GM21381 (cell line): ENCODE results near the gene SRSF1.
A peak's percentile ranks its signal among the peaks of the same experiment; 100 is the strongest.
"Not testable (repeated sequence)": the region's sequence is repeated elsewhere in the genome, so short reads cannot be mapped to it uniquely, and the experiment has no call there.

Experiments used
- ATAC-seq: cut with Tn5 transposase; IDR thresholded peaks from one replicate; pipeline ENCODE4 v1.9.1; 2021; ENCODE audit warnings: mild to moderate bottlenecking, moderate library complexity; ENCODE audit not compliant: unreplicated experiment

Gene SRSF1, protein sequence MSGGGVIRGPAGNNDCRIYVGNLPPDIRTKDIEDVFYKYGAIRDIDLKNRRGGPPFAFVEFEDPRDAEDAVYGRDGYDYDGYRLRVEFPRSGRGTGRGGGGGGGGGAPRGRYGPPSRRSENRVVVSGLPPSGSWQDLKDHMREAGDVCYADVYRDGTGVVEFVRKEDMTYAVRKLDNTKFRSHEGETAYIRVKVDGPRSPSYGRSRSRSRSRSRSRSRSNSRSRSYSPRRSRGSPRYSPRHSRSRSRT

DNA sequence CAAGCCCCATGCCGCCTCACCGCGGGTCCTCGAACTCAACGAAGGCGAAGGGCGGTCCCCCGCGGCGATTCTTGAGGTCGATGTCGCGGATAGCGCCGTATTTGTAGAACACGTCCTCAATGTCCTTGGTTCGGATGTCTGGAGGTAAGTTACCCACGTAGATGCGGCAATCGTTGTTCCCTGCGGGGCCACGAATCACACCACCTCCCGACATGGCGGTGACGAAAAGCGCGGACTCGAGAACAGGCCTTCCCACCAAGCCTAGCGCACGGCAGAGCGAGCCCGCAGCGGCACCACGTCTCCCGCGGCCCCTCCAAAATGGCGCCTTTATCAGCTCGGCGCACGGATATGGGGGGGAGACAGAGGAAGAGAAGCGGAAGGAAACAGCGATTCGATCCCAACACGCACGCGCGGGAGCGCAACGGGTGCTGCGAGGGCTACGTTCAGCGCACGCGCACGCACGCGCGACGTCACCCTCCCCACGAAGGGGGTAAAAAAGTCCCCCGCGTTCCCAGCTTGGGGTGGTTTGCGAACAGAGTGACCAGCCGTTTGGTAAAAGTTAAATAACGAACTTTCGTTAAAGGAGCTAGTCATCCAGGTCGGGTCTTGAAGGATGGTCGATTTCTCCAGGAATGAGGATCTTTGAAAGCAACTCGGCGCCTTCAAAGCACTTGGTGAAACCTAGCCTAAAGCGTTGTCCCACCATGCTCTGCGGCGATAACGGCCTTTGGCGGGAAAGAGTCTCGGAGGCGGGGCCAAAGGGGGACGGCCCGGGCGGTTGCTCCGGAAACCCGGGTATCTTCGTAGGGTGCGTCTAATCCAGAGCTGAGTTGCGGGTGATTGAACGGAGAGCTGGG, at the start of gene SRSF1:
TSS of gene SRSF1 (minus strand) at position 323 of the 857 bp plus-strand sequence. CDS start at position 214, 109 bp downstream.
- ATAC-seq, result peak; percentile 82

DNA sequence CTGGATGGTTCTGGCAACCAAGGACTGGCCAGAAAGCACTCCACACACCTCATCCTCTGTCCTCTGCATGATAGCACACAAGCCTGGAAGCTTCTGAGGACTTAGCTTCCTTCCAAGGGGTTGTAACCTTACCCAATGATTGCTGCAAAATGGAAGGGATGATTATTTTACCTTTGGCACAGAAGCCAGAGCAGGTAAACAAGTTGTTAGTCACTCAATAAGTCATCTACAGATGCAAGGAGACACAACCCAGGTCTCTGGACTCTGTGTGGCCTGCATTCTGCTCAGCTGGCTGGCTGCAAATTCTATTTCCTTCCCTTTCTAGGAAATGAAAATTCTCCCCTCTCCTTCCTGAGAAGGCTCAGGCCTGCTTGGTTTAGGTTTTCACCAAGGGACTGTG, 49.4 kb upstream of the SRSF1 start:
- no peak for ATAC-seq

DNA sequence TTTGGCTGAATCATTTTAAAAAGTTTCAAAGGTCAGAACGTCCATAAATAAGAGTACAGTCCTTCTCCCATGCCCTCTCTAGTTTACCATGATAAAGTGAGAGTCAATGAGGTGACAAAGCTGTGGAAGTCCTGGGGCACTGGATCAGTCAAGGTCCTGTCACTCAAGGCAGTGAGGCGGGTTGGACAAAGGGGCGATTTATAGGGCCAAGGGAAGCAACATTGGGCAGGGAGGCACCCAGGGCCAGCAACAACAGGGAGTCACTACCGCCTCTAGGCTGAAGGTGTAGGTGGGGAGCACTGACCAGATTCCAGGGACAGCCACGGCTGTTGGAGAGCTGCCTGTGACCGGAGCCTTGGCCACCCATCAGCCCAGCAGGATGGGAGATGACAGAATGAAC, 47.6 kb upstream of the SRSF1 start:
- ATAC-seq, result no peak

DNA sequence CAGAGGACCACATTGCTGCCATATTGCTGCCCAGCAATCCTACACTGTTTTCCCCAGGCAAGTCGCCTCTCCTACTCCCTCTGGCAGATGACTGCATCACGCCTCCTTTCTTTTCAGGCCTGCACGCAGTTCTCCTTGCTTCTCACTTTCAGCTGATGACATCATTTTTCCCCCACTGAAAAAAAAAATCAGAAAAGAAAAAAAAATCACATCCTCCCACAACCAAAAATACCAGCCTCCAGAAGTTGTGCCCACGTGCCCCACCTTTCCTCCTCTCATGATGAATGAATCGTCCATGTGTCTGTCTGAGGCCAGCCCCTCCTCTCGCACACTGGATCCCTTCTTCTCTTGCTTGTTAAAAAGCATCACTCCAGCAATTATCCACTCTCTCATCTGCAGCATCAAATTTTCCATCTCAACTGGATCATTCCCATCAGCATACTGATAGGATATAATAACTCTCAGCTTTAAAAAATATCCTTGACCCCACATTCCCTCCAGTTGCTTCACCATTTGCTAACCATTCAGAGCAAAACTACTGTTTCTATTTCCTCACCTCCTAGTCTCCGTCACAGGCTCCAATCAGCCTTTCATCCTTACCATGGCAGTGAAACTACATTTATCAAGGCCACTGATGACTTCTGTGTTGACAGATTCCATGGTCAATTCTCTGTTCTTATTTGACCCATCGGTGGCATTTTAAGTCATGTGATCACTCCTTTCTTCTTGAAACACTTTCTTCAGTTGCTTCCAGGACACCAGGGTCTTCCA, 46.1 kb upstream of the SRSF1 start:
- no peak for ATAC-seq

DNA sequence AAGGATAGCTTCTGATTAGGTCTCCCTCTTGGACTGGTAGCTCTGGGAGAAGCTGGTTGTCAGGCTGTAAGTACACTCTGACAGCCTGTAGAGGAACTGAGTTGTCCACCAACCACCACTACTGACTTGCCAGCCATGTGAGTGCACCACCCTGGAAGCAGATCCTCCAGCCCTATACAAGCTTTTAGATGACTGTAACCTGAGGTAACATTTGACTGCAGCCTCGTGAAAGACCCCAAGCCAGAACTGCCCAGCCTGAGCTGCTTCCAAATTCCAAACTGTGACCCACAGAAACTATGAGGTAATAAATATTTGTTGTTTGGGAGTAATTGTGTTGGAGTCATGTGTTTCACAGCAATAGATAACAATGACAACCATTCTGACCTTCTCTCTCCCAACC, 45.4 kb upstream of the SRSF1 start:
- ATAC-seq, result no peak

DNA sequence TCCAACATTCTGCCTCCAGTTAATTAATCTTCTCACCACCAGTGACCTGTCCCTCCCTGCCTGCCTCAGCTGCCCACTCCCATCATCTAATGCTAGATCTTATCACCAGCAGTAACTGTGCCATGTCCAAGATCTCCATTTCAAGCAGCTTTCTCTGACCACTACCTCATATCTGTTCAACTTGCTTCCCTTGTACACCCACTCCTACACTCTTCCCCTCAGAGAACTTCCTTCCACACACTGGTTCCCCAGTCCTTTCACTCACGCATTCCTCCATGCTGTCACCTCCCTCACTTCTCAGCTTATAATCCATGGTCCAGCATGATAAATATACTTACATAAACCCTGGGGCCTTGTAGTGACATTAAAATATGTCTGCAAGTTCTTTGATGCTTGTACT, 44.4 kb upstream of the SRSF1 start:
- ATAC-seq, result no peak

DNA sequence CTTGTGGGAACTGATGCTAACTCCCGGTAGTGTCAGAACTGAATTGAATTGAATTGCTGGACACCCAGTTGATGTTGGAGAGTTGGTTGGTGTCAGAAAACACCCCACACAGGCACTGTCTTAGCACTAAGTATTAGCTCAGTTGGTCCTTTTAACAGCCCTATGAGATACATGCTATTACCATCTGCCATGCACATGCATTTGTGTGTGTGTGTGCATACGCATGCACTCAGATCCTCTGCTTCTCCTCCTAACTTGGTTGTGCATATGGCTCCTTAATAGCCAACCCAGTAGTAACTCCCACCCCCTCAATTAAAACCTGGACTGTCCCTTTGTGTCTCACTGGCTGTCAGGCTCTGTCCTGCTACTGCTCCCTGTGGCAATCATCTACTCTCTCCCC, 43.9 kb upstream of the SRSF1 start:
- no peak for ATAC-seq

DNA sequence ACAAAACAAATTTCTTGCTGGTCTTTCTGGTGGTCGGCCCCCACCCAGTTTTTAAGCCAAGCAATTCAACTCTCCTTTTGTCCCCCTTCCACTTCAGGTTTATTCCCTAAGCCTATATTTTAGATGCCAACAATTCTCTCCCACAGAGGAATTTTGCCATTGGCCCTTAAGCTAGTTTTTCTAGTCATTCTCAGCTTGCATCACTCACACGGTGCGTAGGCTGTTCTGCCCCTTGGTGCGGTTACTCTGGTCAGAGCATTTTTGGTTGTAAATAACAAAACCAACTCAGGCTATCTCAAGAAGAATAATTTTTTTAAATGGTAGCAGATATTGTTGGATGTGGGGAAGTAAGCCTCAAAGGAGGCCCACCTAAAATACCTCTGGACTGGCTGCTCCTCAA, 42.5 kb upstream of the SRSF1 start:
- ATAC-seq, result no peak

DNA sequence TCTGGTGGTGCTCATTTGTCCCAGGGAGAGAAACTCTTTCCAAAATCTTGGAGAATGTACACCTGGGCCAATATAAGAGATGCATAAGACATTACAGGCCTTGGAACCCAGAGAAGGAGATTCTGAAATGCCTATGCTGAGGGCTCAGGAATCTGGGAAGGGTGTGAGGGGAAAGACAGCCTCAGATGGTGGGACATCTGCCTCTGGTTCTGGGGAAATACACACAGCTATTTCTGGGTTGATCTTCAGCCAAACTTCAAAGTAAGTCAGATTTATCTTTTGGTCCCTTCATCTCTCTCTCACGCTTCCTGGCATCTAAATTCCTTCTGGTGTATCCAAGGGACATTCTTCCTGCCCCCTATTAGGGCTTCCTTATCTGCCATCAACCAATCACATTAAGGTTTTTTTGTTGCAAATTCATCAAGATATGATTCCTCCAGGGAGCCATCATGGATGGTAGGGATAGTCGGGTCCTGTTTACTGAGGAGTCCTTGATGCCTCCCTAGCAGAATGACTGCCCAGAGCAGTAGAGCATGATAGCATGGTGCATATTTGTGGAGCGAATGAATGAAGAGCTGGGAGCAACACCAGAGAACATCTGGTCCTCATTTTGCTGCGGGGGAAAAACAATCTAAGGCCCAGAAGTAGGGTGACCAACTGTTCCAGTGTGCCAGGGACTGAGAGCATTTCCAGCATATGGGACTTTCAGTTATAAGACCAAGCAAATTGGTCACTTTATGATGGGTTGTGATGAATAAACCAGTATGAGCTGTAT, 40.5 kb upstream of the SRSF1 start:
- ATAC-seq, result no peak

DNA sequence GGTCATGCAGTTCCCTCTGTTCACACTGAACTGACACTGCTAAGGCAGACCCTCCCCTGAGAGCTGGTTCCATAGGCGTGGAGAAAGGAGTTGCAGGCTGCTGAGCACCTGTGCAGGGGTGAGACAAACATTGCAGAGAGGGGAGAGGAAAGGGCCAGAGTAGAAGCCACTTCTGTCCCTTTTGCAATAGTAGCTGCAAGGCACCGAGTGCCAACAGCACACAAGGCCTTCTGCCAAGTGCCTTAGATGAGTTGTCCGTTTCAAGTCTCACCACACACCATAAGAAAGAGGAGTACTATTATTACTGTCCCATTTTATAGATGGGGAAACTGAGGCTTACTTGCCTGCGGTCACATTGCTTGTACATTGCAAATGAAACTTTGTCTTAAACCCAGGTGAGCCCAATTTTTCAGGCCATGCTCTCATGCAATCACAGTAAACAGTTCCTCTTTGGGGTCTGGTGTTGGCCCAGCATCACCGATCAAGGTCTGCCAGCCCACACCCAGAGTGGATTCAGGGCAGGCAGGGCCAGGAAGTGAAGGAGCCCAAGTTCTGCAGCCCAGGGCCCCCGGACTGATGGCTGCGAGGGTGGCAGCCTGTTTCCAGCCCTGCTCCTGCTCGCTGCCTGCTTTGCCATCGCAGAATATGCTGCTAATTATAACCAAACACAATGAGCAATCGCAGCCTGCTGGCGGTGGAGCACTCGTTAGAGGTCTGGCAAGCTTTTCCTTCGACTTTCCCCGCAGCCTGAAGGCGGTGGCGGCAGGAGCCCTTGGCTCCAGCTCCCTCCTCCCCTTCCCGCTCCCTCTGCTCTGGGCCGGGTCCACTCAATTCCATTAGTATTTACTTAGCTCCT, 39.4 kb upstream of the SRSF1 start:
- no peak for ATAC-seq

DNA sequence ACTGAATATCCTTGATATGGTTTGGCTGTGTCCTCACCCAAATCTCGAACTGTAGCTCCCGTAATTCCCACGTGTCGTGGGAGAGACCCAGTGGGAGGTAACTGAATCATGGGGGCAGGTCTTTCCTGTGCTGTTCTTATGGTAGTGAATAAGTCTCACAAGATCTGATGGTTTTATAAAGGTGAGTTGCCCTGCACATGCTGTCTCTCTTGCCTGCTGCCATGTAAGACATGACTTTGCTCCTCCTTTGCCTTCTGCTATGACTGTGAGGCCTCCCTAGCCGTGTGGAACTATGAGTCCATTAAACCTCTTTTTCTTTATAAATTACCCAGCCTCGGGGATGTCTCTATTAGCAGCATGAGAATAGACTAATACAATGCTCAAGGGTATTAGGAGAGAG, 37.2 kb upstream of the SRSF1 start:
- ATAC-seq, result not testable (repeated sequence)

DNA sequence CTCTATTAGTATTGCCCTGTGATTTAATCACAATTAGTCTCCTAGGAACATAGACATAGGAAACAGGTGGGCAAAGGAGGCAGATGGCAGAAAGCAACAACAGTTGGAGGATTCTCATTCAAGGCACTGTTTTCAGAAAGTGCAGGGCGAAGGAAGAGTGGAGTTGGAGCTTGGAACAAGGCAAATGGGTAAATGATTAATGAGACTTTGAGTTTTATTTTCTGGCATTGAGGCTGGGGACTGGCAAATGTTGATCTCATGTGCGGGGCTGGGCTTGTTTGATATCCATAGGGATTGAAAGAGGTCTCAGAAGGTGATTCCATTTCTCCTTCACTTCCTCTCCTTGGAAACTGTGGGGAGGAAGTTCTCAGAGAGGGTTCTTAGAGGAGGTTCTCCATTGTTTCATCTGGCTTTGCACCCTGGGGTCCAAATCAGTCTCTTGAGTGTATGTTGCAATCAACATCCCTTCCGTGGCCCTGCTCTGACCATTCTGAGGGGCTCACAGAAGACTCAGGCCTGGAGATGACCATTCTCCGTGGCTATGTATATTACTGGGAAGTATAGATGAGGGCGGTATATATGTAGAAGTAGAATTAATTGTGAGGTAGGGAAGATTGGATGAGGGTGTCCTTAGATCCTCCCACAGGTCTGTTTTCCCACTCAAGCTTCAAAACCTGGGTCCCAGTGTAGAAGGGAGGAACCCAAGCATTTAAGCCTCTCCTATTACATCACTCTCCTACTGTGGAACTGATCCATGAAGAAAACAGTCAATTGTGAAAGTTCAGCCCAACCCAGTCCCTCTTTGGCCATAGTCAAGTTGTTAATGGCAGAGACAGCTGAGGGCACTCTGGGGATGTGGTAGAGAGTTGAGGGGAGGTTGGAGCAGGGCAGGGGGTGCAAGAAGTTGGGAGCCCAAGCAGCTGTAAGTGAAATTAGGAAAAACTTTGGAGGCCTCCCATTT, 36.5 kb upstream of the SRSF1 start:
- no peak for ATAC-seq

DNA sequence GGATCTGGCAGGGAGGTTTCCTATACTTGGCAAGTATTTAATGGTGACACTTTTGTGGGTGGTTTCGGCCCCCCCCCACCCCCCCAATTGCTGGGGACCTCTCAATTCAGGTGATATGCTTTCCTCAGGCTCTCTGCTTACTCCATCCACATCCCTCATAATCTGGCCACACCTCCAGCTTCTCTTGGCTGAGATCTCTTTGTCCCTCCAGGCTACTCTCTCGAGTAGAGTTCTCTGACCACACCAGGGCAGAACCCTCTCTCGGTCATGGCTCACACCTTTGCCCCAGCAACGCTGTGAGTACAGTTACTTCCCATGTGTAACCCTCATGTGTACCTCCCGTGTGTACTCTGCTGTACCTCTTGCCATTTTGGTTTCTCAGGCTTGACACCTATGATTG, 34.1 kb upstream of the SRSF1 start:
- no peak for ATAC-seq

DNA sequence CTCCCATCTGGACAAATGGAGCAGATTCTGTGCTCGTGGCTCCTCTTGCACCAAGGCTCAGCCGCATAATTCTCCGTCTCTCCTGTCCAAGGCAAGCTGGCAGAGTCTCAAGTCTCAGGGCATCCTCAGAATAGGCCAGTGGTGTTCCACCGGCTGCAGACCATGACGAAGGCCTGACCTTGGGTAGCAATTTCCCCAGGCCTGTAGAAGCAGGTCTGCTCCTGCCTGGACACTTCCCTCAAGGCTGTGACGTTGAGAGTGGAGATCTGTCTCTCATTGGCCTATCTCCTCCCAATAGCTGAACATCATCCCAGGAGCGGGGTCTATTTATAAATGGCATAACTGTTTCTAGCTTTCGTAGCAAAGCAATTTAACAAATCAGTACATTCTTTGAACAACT, 33.3 kb upstream of the SRSF1 start:
- ATAC-seq, result no peak

DNA sequence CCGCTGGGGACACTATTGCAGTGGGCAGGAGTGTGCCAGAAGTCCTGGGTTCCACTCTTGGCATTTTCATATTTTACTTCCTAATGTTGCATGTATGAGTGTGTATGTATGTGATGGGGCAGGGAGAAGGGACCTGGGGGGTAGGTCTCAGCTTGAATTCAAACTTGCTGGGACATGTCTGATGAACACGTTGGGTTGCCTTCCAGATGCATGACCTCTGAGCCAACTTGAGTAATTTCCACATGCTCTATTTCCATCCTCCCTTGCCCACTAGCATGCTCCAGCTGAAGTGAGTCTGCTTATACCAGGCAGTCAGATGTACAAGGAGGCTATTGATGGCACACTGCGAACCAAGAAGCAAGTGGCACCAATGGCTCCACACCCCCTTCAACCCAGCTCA, 32.9 kb upstream of the SRSF1 start:
- ATAC-seq, result no peak

DNA sequence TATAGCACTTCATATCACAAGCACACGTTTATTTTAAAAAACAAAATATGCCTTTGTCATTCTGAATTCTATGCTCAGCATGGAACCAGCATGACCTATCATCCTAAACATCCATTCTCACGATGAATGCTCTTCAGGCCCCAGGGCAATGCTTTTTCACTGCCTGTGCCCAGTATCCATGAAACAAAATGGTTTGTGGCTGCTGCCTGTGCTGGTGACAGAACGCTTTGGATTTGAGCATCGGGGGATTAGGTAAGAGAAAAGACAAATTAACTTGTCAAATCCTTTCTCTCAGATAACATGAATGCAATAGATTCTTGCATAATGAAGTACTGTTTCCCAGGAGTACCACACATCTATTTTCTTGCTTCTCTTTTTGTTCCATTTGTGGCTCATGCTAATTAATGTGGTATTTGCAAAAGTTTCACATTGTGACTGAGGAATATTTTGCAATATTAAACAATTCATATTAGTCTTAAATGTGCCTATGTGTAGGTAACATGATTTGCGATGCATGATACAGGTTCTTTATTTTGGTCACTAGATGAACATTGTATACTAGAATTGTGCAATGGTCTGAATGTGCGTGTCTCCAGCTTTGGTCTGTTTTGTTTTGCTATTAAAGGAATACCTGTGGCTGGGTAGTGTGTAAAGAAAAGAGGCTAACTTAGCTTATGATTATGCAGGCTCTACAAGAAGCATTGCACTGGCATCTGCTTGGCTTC, 25.8 kb upstream of the SRSF1 start:
- no peak for ATAC-seq

DNA sequence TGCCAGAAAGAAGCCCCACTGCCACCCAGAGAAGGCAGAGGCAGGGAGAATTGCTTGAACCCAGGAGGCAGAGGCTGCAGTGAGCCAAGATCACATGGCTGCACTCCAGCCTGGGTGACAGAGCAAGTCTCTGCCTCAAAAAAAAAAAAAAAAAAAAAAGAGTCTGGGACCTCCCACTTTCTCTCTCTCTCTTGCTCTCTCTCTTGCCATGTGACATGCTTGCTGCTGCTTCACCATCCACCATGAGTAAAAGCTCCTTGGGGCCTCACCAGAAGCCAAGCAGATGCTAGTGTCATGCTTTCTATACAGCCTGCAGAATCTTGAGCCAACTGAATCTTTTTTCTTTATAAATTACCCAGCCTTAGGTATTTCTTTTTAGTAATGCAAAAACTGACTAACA, 21.5 kb upstream of the SRSF1 start:
- ATAC-seq, result no peak

DNA sequence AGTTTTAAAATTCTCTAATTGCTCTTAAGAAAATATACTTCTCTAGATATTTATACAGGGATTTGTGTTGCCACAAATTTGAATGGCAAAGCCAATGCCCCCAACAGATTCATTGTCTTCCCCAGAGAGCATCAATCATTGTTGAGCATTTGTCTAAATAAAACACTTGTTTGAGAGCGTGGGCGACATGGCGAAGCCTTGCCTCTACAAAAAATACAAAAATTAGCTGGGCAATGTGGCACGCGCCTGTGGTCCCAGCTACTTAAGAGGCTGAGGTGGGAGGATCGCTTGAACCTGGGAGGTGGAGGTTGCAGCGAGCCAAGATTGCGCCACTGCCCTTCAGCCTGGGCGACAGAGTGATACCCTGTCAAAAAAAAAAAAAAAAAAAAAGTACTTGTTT, 13.4 kb upstream of the SRSF1 start:
- no peak for ATAC-seq
